H1 (cell line): Measurements from ENCODE around the gene IDH2. TPM values are rescaled to one million over a fixed set of nuclear protein-coding genes. Genes with fewer than 3 reads are reported as not detected.

Experiments
- CTCF ChIA-PET: fragments of 300-600 bp; sonication (Branson Sonifier 250); formaldehyde crosslinking; loops from one replicate; lab custom pipeline; 2021; ENCODE audit not compliant: partially characterized antibody; lab: Charles Lee
- POLR2A ChIA-PET: fragments of 300-600 bp; sonication (Branson Sonifier 250); formaldehyde crosslinking; loops from one replicate; lab custom pipeline; 2021; ENCODE audit warnings: inconsistent platforms; ENCODE audit not compliant: partially characterized antibody; lab: Charles Lee
- DNase-seq, 2 experiments: peaks; one replicate each; pipeline versions ENCODE4 v3.0.0 to v3.0.0-alpha.2; 2010 to 2022; ENCODE audit warnings: low spot score in 2 of 2, low read depth in 1 of 2, mixed read lengths in 1 of 2
- FAIRE-seq: peaks from 2 replicates; lab custom pipeline; 2011; peaks lifted over from hg19 to GRCh38; lab: Jason Lieb, UNC
- H2AFZ ChIP-seq: 2 replicates; pipeline ENCODE4 v1.8.1; 2012; ENCODE audit warnings: low read length, inconsistent platforms
- H2AK5ac ChIP-seq: 2 replicates; pipeline ENCODE4 v1.6.1; 2013; ENCODE audit warnings: low read depth, low read length
- H2BK120ac ChIP-seq: replicated peaks from 2 replicates; pipeline ENCODE3; 2013; ENCODE audit warnings: low read depth, low read length, inconsistent platforms
- H2BK12ac ChIP-seq: 2 replicates; pipeline ENCODE4 v1.6.1; 2013; ENCODE audit warnings: low read depth, low read length
- H2BK15ac ChIP-seq: 2 replicates; pipeline ENCODE4 v1.6.1; 2013; ENCODE audit warnings: low read length
- H2BK20ac ChIP-seq: 2 replicates; pipeline ENCODE4 v1.6.1; 2013; ENCODE audit warnings: low read length
- H2BK5ac ChIP-seq: 2 replicates; pipeline ENCODE4 v1.6.1; 2013; ENCODE audit warnings: low read depth, low read length
- H3K14ac ChIP-seq: 2 replicates; pipeline ENCODE4 v1.6.1; 2013; ENCODE audit warnings: inconsistent platforms; ENCODE audit not compliant: insufficient read length
- H3K18ac ChIP-seq: 2 replicates; pipeline ENCODE4 v1.6.1; 2013; ENCODE audit warnings: low read length; ENCODE audit errors: extremely low read depth
- H3K23ac ChIP-seq: 2 replicates; pipeline ENCODE4 v1.6.1; 2013; ENCODE audit warnings: inconsistent platforms; ENCODE audit not compliant: insufficient read length
- H3K23me2 ChIP-seq: 2 replicates; pipeline ENCODE4 v1.6.1; 2013; ENCODE audit warnings: low read depth, low read length
- H3K27ac ChIP-seq: 2 replicates; pipeline ENCODE4 v1.6.1; 2011; ENCODE audit warnings: low read depth, low read length, inconsistent platforms
- H3K27me3 ChIP-seq, 4 experiments: replicated peaks in 1 of 4; 1 replicate in 1 of 4; 2 replicates in 3 of 4; pipeline versions ENCODE4 v1.6.1 to v1.8.1; 2011 to 2013; ENCODE audit warnings: low read length in 3 of 4, mild to moderate bottlenecking in 3 of 4, inconsistent platforms in 2 of 4, mixed read lengths in 2 of 4, moderate library complexity in 1 of 4; ENCODE audit not compliant: control insufficient read depth in 3 of 4, insufficient read depth in 3 of 4; ENCODE audit errors: extremely low read depth in 1 of 4
- H3K36me3 ChIP-seq, 4 experiments: 2 replicates each; pipeline versions ENCODE4 v1.6.1 to v1.8.1; 2011 to 2013; ENCODE audit warnings: mild to moderate bottlenecking in 4 of 4, low read length in 3 of 4, moderate library complexity in 2 of 4, control low read depth in 1 of 4, inconsistent platforms in 1 of 4; ENCODE audit not compliant: insufficient read depth in 4 of 4, control insufficient read depth in 2 of 4
- H3K4ac ChIP-seq: replicated peaks from 2 replicates; pipeline ENCODE3; 2013; ENCODE audit warnings: low read length, low read depth, mixed read lengths, inconsistent platforms; ENCODE audit not compliant: insufficient read length
- H3K4me1 ChIP-seq, 4 experiments: replicated peaks in 1 of 4; 1 replicate in 1 of 4; 2 replicates in 3 of 4; pipeline versions ENCODE4 v1.6.1 to v1.8.1; 2011 to 2013; ENCODE audit warnings: low read length in 3 of 4, inconsistent platforms in 2 of 4, mixed read lengths in 1 of 4; ENCODE audit not compliant: insufficient read depth in 4 of 4, control insufficient read depth in 3 of 4
- H3K4me2 ChIP-seq, 2 experiments: 2 replicates each; pipeline versions ENCODE4 v1.6.1 to v1.8.1; 2011 to 2013; ENCODE audit warnings: low read depth in 2 of 2, low read length in 2 of 2, control low read depth in 1 of 2, inconsistent platforms in 1 of 2, mild to moderate bottlenecking in 1 of 2; ENCODE audit not compliant: insufficient read depth in 1 of 2
- H3K4me3 ChIP-seq, 4 experiments: fragments of 200-600, 300-600 bp in 1 of 4; sonication (generic), shearing (Covaris generic), sonication (Bioruptor Twin) in 1 of 4; 2 replicates each; pipeline versions ENCODE4 v1.5.1 to v1.8.1; 2011 to 2016; ENCODE audit warnings: low read length in 4 of 4, low read depth in 3 of 4, control low read depth in 2 of 4, inconsistent platforms in 2 of 4, mild to moderate bottlenecking in 2 of 4, mixed read lengths in 1 of 4, moderate library complexity in 1 of 4; ENCODE audit not compliant: insufficient read depth in 2 of 4; ENCODE audit errors: extremely low read depth in 1 of 4
- H3K56ac ChIP-seq: replicated peaks from 2 replicates; pipeline ENCODE3; 2013; ENCODE audit warnings: low read depth, mild to moderate bottlenecking, mixed read lengths, low read length, inconsistent platforms; ENCODE audit not compliant: insufficient read length
- H3K79me1 ChIP-seq: 2 replicates; pipeline ENCODE4 v1.6.1; 2013; ENCODE audit warnings: low read depth, low read length, control low read depth
- H3K79me2 ChIP-seq, 2 experiments: 2 replicates each; pipeline versions ENCODE4 v1.6.1 to v1.8.1; 2012 to 2013; ENCODE audit warnings: low read length in 2 of 2, mild to moderate bottlenecking in 2 of 2, inconsistent platforms in 1 of 2; ENCODE audit not compliant: insufficient read depth in 2 of 2, control insufficient read depth in 1 of 2
- H3K9ac ChIP-seq, 4 experiments: replicated peaks in 1 of 4; 1 replicate in 1 of 4; 2 replicates in 3 of 4; pipeline versions ENCODE4 v1.6.1 to v1.8.1; 2011 to 2013; ENCODE audit warnings: low read depth in 3 of 4, low read length in 3 of 4, control low read depth in 2 of 4, mild to moderate bottlenecking in 2 of 4, moderate library complexity in 2 of 4, inconsistent platforms in 1 of 4; ENCODE audit errors: extremely low read depth in 1 of 4
- H3K9me3 ChIP-seq, 2 experiments: 2 replicates each; pipeline versions ENCODE4 v1.6.1 to v1.8.1; 2012 to 2013; ENCODE audit warnings: mild to moderate bottlenecking in 2 of 2, moderate library complexity in 2 of 2, control low read depth in 1 of 2, inconsistent platforms in 1 of 2, low read depth in 1 of 2, low read length in 1 of 2, mixed read lengths in 1 of 2; ENCODE audit not compliant: insufficient read depth in 2 of 2
- H4K20me1 ChIP-seq, 2 experiments: replicated peaks in 1 of 2; 2 replicates each; pipeline versions ENCODE3 to v1.8.1; 2011 to 2013; ENCODE audit warnings: inconsistent platforms in 2 of 2, low read length in 2 of 2, mild to moderate bottlenecking in 1 of 2; ENCODE audit not compliant: insufficient read depth in 2 of 2, control insufficient read depth in 1 of 2
- H4K5ac ChIP-seq: 2 replicates; pipeline ENCODE4 v1.6.1; 2013; ENCODE audit warnings: low read length, low read depth, mixed read lengths, inconsistent platforms; ENCODE audit not compliant: insufficient read length
- H4K8ac ChIP-seq: 2 replicates; pipeline ENCODE4 v1.8.0; 2013; ENCODE audit warnings: mild to moderate bottlenecking, moderate library complexity, low read length, inconsistent platforms; ENCODE audit not compliant: insufficient read depth; ENCODE audit errors: extremely low read depth
- H4K91ac ChIP-seq: replicated peaks from 2 replicates; pipeline ENCODE3; 2013; ENCODE audit warnings: low read length, mixed read lengths, inconsistent platforms; ENCODE audit not compliant: insufficient read length
- CTCF ChIP-seq, 3 experiments: IDR thresholded peaks; 1 replicate in 2 of 3; 2 replicates in 1 of 3; pipeline versions ENCODE4 v1.5.1 to v1.6.1; 2011; ENCODE audit warnings: low read length in 3 of 3, mild to moderate bottlenecking in 3 of 3, inconsistent platforms in 2 of 3, low read depth in 1 of 3, moderate library complexity in 1 of 3; ENCODE audit not compliant: insufficient read depth in 1 of 3; ENCODE audit errors: control extremely low read depth in 1 of 3
- RAD21 ChIP-seq, 2 experiments: IDR thresholded peaks in 1 of 2; conservative IDR thresholded peaks in 1 of 2; 2 replicates each; pipeline ENCODE4 v1.6.1; 2011; ENCODE audit warnings: low read depth in 2 of 2, low read length in 2 of 2, improper control_type of control experiment in 1 of 2, inconsistent platforms in 1 of 2, mild to moderate bottlenecking in 1 of 2, moderate library complexity in 1 of 2
- SP2 ChIP-seq: IDR thresholded peaks from 2 replicates; pipeline ENCODE4 v1.6.1; 2012; ENCODE audit warnings: mild to moderate bottlenecking, low read length, inconsistent platforms
- WGBS, 2 experiments: shearing (Covaris generic) in 1 of 2; methylation state at CpG; one replicate each; pipeline versions ENCODE4 v1.1.6 to v1.1.7; 2013 to 2015; ENCODE audit warnings: low lambda C conversion rate in 2 of 2, mixed read lengths in 2 of 2, inconsistent platforms in 1 of 2, low coverage in 1 of 2, missing lambda C conversion rate in 1 of 2; ENCODE audit not compliant: insufficient replicate concordance in 2 of 2, insufficient coverage in 1 of 2, insufficient read length in 1 of 2; ENCODE audit errors: extremely low coverage in 1 of 2, missing lambda C conversion rate in 1 of 2; 5-methylcytosine and 5-hydroxymethylcytosine counted together
- polyA plus RNA-seq, 7 experiments: library from polyadenylated mRNA; depleted of rRNA in 3 of 7; stranded (reverse) in 5 of 7; unstranded in 2 of 7; fragments of >200 nt in 5 of 7; fragments of 200-250 nt in 2 of 7; gene quantifications; 1 replicate in 5 of 7; 2 replicates in 1 of 7; 4 replicates in 1 of 7; pipeline versions ENCODE4 v1.2.1 to v1.2.3, GENCODE V29; 2011 to 2013; ENCODE audit warnings: missing spikeins in 2 of 7, mixed read lengths in 2 of 7
- total RNA-seq: library from RNA; stranded (reverse); fragmentation: NEBNext Ultra II Directional; extraction: Animal tissue kit (Norgen Biotek cat#: 25700); gene quantifications from 2 replicates; pipeline ENCODE4 v1.2.1, GENCODE V29; 2021

The IDH2 gene
- total and polyA plus RNA-seq, 2 of the 8 experiments (the other 6 are each of a cell fraction or from before 2014, with no cell fraction given), result 64.2 to 84.6 TPM

- H4K20me1 ChIP-seq, result peaks cover 0 to 4% of the 10 kb centered on the region in 2 experiments
- H2BK12ac ChIP-seq, result no peak overlapping the region
- H3K27ac ChIP-seq, result no peak overlapping the region
- H4K8ac ChIP-seq, result no peak overlapping the region
- no peak for DNase-seq
- H4K91ac ChIP-seq, result no peak overlapping the region
- no peak overlapping the region for H2AFZ ChIP-seq
- no peak overlapping the region for H3K23ac ChIP-seq
- ChIA-PET POLR2A (no interaction called here), CTCF (interaction anchor here (0.6 to 3.4 kb wide), 25 partner anchors 8 to 314 kb away, joined by 3 to 33 read pairs (median 4); partner anchors contain the start of genes ARPIN and ZNF710)
- H2AK5ac ChIP-seq, result no peak overlapping the region
- no peak overlapping the region for H3K56ac ChIP-seq
- no peak overlapping the region for H3K18ac ChIP-seq
- H3K4me3 ChIP-seq, result no peak overlapping the region
- peaks cover 2 to 6% (median 5%) of the 10 kb centered on the region in 4 experiments; a peak in 5 of 7 replicates for H3K4me1 ChIP-seq
- no peak overlapping the region for H2BK5ac ChIP-seq
- FAIRE-seq, result no peak
- TF ChIP-seq SP2 (no peak), CTCF (IDR thresholded peaks at IDR 0.05; ENCODE audit: control extremely low read depth in 1 of 3, insufficient read depth in 1 of 3, low read depth in 1 of 3, low read length in 3 of 3) (peak; percentile 44 to 57 (median 54)), RAD21 (IDR thresholded peaks at IDR 0.05 in 1 of 2, conservative IDR thresholded peaks at IDR 0.05 in 1 of 2; ENCODE audit: low read depth in 2 of 2, low read length in 2 of 2) (peak; percentile 49 to 65)
- no peak overlapping the region for H2BK15ac ChIP-seq
- no peaks in the 10 kb centered on the region for H3K23me2 ChIP-seq
- H3K79me2 ChIP-seq, result no peaks in the 10 kb centered on the region
- no peaks in the 10 kb centered on the region for H3K79me1 ChIP-seq
- 91% methylated on average over 4 of the region's 5 CpGs; no CpG with 5 or more reads in 1 of the 2 experiments for WGBS, 2 experiments
- H3K9me3 ChIP-seq, result no peaks in the 10 kb centered on the region
- peaks cover 0 to 10% (median 6%) of the 10 kb centered on the region in 4 experiments; a peak in 5 of 8 replicates for H3K36me3 ChIP-seq
- no peak overlapping the region for H3K4me2 ChIP-seq
- no peaks in the 10 kb centered on the region for H3K27me3 ChIP-seq
- H2BK20ac ChIP-seq, result no peak overlapping the region; the same call in 1 of the 2 replicates
- no peak overlapping the region for H3K4ac ChIP-seq
- no peak overlapping the region for H2BK120ac ChIP-seq
- no peak overlapping the region for H3K9ac ChIP-seq
- no peak overlapping the region for H4K5ac ChIP-seq
- H3K14ac ChIP-seq, result no peak overlapping the region
Measured at GRCh38 chr15:90071220-90071807, 31.0 kb downstream of the IDH2 start.
